Choroid plexus epithelial cell (primary cell): ENCODE results near the gene RCC2.
"Not testable (repeated sequence)": the region's sequence is repeated elsewhere in the genome, so short reads cannot be mapped to it uniquely, and the experiment has no call there.

Experiments
- DNase-seq: peaks from one replicate; pipeline ENCODE4 v3.0.0-alpha.2; 2010; ENCODE audit warnings: low read depth
- H3K4me3 ChIP-seq: 2 replicates; pipeline ENCODE4 v1.5.1; 2011; ENCODE audit warnings: low read depth, mild to moderate bottlenecking, control low read depth, low read length, moderate library complexity
- TF ChIP-seq, protein P1 (sequence below): conservative IDR thresholded peaks from 2 replicates; pipeline ENCODE4 v1.5.1; 2011; ENCODE audit warnings: low read depth, mild to moderate bottlenecking, control low read depth, inconsistent platforms, low read length, moderate library complexity

The RCC2 gene

DNA sequence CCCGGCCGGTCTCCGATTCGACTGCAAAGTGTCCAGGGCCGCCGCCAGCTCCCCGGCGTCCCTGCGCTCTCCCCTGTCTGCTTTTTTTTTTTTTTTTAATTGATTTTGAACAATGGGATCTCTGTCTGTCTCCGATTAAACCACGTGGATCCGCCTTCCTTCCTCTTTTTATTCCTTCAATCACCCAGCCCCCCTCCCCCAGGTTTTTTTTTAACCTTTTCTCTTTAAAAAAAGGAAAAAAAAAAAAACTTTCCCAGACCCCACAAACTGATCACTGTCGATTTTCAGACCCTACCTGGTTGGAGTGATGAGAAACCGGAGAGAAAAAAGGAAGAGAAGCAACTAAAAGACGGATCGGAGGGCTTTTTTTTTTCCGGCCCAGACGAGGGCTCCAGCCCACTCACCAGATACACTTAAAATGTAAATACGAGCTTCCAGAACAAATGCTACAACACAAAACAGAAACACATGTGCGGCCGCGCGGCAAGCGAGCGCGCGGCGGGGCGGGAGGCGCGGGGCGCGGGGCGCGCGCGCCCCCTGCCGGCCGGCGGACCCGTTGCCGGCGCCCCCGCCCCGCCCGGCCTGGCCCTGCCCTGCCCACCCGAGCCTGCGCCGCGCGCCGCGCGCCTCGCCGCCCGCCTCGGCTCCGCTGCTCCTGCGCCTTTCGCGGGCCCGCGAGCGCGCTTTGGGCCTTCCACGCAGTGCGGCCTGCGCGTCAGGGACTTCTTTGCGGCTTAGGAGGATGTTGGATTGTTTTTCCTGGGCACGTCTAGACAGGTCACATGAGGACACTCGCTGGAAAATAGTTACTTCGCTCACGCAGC lies at the start of gene RCC2:
TSS of gene RCC2 (minus strand) at position 428 of the 824 bp plus-strand sequence. CDS start 1,163 bp downstream, outside the sequence.
- H3K4me3 ChIP-seq, result peak within 1 kb of the TSS; percentile 76
- TF ChIP-seq, protein P1, sequence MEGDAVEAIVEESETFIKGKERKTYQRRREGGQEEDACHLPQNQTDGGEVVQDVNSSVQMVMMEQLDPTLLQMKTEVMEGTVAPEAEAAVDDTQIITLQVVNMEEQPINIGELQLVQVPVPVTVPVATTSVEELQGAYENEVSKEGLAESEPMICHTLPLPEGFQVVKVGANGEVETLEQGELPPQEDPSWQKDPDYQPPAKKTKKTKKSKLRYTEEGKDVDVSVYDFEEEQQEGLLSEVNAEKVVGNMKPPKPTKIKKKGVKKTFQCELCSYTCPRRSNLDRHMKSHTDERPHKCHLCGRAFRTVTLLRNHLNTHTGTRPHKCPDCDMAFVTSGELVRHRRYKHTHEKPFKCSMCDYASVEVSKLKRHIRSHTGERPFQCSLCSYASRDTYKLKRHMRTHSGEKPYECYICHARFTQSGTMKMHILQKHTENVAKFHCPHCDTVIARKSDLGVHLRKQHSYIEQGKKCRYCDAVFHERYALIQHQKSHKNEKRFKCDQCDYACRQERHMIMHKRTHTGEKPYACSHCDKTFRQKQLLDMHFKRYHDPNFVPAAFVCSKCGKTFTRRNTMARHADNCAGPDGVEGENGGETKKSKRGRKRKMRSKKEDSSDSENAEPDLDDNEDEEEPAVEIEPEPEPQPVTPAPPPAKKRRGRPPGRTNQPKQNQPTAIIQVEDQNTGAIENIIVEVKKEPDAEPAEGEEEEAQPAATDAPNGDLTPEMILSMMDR, result no peak
- DNase-seq, result peak; percentile 80

DNA sequence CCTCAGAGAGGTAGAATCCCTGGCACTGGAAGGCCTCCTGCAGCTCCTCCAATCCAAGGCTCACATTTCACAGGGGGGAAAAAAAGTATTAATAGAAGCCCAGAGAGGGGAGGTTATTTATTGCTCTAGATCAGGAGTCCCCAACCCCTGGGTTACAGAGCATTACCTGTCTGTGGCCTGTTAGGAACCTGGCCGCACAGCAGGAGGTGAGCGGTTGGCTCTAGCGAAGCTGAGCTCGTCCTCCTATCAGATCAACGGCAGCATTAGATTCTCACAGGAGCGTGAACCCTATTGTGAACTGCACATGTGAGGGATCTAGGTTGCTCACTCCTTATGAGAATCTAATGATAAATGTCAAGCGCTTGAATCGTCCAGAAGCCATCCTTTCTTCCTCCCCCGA lies 46.8 kb upstream of the RCC2 start:
- no peak overlapping the region for H3K4me3 ChIP-seq
- no peak for DNase-seq
- TF ChIP-seq, protein P1, result no peak

DNA sequence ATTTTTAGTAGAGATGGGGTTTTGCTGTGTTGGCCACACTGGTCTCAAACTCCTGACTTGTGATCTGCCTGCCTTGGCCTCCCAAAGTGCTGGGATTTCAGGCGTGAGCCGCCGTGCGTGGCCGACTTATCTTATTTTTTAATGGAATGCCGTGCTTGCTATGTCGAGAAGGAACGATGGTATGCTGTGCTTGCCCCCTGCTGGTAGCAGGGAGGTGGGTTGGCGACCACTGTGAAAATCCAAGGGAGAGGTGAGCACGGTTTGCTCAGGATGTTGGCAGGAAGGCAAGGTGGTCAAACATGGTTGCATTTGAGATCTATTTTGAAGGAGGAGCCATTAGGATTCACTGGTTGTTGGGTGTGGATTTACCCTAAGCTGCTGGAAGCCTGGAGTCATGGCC lies 45.8 kb upstream of the RCC2 start:
- TF ChIP-seq, protein P1, result peak; percentile 68
- H3K4me3 ChIP-seq, result no peak overlapping the region
- peak; percentile 47 for DNase-seq

DNA sequence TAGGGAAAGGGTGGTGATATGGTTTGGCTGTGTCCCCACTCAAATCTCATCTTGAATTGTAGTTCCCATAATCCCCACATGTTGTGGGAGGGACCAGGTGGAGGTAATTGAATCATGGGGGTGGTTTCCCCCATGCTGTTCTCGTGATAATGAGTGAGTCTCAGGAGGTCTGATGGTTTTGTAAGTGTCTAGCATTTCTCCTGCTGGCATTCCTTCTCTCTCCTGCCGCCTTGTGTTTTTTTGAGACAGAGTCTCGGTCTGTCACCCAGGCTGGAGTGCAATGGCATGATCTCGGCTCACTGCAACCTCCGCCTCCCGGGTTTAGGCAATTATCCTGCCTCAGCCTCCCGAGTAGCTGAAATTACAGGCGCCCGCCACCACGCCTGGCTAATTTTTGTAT lies 42.5 kb upstream of the RCC2 start:
- not testable (repeated sequence) for H3K4me3 ChIP-seq, DNase-seq

DNA sequence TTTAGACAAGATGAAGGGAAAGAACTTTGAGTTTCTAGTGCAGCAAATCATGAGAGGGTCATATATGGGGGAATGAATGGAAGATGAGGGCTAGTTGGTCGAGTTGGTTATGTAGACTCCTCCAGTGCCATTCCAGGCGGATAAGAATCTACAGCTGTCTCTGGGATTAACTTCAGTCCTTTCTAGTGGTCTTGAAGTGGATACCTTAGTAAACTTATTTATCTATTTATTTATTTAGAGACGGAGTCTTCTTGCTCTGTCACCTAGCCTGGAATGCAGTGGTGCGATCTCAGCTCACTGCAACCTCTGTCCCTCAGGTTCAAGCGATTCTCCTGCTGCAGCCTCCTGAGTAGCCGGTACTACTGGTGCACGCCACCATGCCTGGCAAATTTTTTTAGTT lies 41.4 kb upstream of the RCC2 start:
- no peak for DNase-seq
- H3K4me3 ChIP-seq, result no peak overlapping the region
- TF ChIP-seq, protein P1, result no peak

DNA sequence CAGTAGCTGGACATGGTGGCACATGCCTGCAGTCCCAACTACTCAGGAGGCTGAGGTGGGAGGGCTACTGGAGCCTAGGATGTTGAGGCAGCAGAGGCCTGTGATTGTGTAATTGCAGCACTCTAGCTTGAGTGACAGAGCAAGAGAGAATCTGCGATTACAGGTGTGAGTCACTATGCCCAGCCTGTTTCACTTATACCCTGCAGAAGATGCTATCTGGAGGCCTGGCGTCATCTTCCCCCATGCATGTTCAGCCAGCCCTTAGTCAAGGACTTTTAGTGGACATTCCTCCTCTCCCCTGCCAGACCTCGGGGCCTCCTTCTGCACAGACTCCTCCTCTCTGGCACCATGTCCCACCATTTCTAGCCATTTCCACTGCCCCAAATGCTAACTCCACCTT lies 36.3 kb upstream of the RCC2 start:
- H3K4me3 ChIP-seq, result no peak overlapping the region
- TF ChIP-seq, protein P1, result no peak
- DNase-seq, result peak; percentile 47

DNA sequence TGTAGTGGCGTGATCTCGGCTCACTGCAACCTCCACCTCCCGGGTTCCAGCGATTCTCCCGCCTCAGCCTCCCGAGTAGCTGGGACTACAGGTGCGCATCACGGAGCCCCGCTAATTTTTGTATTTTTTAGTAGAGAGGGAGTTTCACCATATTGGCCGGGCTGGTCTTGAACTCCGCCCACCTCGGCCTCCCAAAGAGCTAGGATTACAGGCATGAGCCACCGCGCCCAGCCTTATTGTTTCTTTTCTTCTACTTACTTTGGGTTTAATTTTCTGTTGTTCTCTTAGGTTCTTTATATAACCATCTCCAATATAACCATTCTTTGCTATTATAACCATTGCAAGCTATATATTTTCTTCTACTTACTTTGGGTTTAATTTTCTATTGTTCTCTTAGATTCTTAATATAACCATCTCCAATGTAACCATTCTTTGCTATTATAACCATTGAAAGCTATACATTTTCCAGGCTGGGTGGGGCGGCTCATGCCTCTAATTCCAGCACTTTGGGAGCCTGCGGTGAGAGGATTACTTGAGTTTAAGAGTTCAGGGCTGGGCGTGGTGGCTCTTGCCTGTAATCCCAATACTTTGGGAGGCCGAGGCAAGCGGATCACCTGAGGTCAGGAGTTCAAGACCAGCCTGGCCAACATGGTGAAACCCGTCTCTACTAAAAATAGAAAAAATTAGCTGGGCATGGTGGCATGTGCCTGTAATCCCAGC lies 35.5 kb upstream of the RCC2 start:
- not testable (repeated sequence) for H3K4me3 ChIP-seq, DNase-seq

DNA sequence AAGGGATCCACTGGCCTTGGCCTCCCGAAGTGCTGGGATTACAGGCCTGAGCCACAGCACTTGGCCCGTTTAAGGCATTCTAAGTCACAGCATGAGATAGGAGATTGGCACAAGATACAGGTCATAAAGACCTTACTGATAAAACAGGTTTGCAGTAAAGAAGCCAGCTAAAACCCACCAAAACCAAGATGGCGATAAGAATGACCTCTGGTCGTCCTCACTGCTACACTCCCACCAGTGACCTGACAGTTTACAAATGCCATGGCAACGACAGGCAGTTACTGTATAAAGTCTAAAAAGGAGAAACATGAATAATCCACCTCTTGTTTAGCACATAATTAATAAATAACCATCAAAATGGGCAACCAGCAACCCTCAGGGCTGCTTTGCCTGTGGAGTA lies 33.3 kb upstream of the RCC2 start:
- H3K4me3 ChIP-seq, result no peak overlapping the region
- no peak for DNase-seq
- TF ChIP-seq, protein P1, result no peak
